ENCODE measurements around the gene FAM200C. TPM values are rescaled to one million over a fixed set of nuclear protein-coding genes. Genes with fewer than 3 reads are reported as not detected.

The FAM200C gene
- total RNA-seq, 2 experiments from 2014 or later = 1.0 to 1.2 TPM

GRCh38 chr5:160352308-160352707 is 47.5 kb downstream of the FAM200C start:
- ChIA-PET CTCF (no interaction called here), POLR2A (no interaction called here)

- CTCF ChIA-PET = no interaction called here
- POLR2A ChIA-PET = no interaction called here
Observed at GRCh38 chr5:160349935-160350303, 49.9 kb downstream of the FAM200C start.

- ChIA-PET CTCF (no interaction called here), POLR2A (no interaction called here)
Observed at GRCh38 chr5:160349249-160349934, 50.5 kb downstream of the FAM200C start.

- ChIA-PET POLR2A (no interaction called here), CTCF (interaction anchor here (1.4 kb wide), 1 partner anchor 149 kb away, joined by 4 read pairs; no protein-coding TSS in a partner anchor)
Observed at GRCh38 chr5:160348080-160348479, 51.8 kb downstream of the FAM200C start.

- POLR2A ChIA-PET = interaction anchor here (0.6 kb wide), 1 partner anchor 53 kb away, joined by 3 read pairs; the partner anchor contains the start of gene FAM200C
- CTCF ChIA-PET = interaction anchor here (1.4 kb wide), 1 partner anchor 148 kb away, joined by 4 read pairs; no protein-coding TSS in a partner anchor
Observed at GRCh38 chr5:160347448-160347847, 52.4 kb downstream of the FAM200C start.

Other genes with a start within 250 kb of the FAM200C start
- not detected for gene FABP6, start 170.5 kb downstream of the FAM200C start, total RNA-seq
- gene CCNJL, start 87.5 kb downstream of the FAM200C start, total RNA-seq = under 1 TPM in 1 of 2 experiments, not detected in 1; 0.13 TPM
- not detected for gene C1QTNF2, start 29.4 kb downstream of the FAM200C start, total RNA-seq
- gene SLU7, start 19.0 kb upstream of the FAM200C start, total RNA-seq = 10 to 100 TPM; 37.8 to 42.0 TPM
- 100 to 1,000 TPM; 103 to 106 TPM for gene PTTG1, start 21.8 kb upstream of the FAM200C start, total RNA-seq